Forelimb muscle (tissue), 1 donor: Measurements from ENCODE around the gene SGSM1. TPM values are rescaled to one million over a fixed set of nuclear protein-coding genes. Genes with fewer than 3 reads are reported as not detected.

Source experiments
- DNase-seq: peaks from one replicate; pipeline ENCODE4 v3.0.0-alpha.2; 2013; ENCODE audit warnings: low read depth
- polyA plus RNA-seq: library from polyadenylated mRNA; unstranded; fragments of 120-200 nt; gene quantifications from one replicate; pipeline ENCODE4 v1.2.1, GENCODE V29; 2013; ENCODE audit not compliant: insufficient read length

SGSM1 gene
- 0.09 TPM for polyA plus RNA-seq

- DNase-seq: no peak
Observed at GRCh38 chr22:24805790-24806662, at the start of gene SGSM1. Gene SGSM1 (plus strand): TSS chr22:24806211. CDS start chr22:24806326, 115 bp downstream.

GRCh38 chr22:24758164-24758799 is 47.7 kb upstream of the SGSM1 start:
- no peak for DNase-seq

GRCh38 chr22:24759765-24760164 is 46.2 kb upstream of the SGSM1 start:
- no peak for DNase-seq

GRCh38 chr22:24760708-24761306 is 45.2 kb upstream of the SGSM1 start:
- DNase-seq: no peak

- no peak for DNase-seq
Observed at GRCh38 chr22:24761888-24762675, 43.9 kb upstream of the SGSM1 start.

GRCh38 chr22:24763872-24764485 is 42.0 kb upstream of the SGSM1 start:
- DNase-seq: no peak

GRCh38 chr22:24765166-24765565 is 40.8 kb upstream of the SGSM1 start:
- no peak for DNase-seq

GRCh38 chr22:24768537-24769374 is 37.3 kb upstream of the SGSM1 start:
- no peak for DNase-seq

GRCh38 chr22:24772493-24773220 is 33.4 kb upstream of the SGSM1 start:
- no peak for DNase-seq

- DNase-seq: no peak
Observed at GRCh38 chr22:24775769-24776492, 30.1 kb upstream of the SGSM1 start.

- DNase-seq: no peak
Observed at GRCh38 chr22:24776525-24776924, 29.5 kb upstream of the SGSM1 start.

GRCh38 chr22:24789516-24789915 is 16.5 kb upstream of the SGSM1 start:
- no peak for DNase-seq

- no peak for DNase-seq
Observed at GRCh38 chr22:24791362-24791761, 14.6 kb upstream of the SGSM1 start.

GRCh38 chr22:24796056-24796455 is 10.0 kb upstream of the SGSM1 start:
- no peak for DNase-seq

GRCh38 chr22:24796860-24797259 is 9.2 kb upstream of the SGSM1 start:
- DNase-seq: no peak

GRCh38 chr22:24801901-24802465 is 4.0 kb upstream of the SGSM1 start:
- DNase-seq: no peak

- DNase-seq: no peak
Observed at GRCh38 chr22:24803064-24803542, 2.9 kb upstream of the SGSM1 start.

- DNase-seq: no peak
Observed at GRCh38 chr22:24806663-24807001, 621 bp downstream of the SGSM1 start.
